ENCODE data around the gene PDPN. TPM values are rescaled to one million over a fixed set of nuclear protein-coding genes. Genes with fewer than 3 reads are reported as not detected.

Gene PDPN
- total and polyA plus RNA-seq, 2 of the 4 experiments (the other 2 are of a cell fraction), result 0.31 TPM; not detected in 1

DNA sequence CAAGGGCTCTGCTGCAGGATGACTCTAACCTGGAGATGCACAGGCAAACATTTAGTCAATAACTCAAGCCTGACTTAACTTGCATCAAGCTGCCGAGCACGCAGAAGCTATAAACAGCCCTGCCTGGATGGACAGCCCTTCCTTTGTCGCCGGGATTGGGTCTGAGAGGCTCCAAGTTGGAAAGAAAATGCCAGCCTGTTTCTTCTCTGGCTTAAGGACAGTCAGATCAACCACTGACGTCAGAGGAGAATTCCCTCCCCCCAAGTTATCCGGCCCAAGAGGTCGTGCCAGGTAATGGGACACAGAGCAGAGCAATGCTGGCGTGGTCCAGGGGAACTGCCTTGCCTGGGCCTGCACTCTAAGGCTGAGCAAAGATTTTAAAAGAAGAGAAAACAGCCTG is 42.8 kb upstream of the PDPN start:
- H2AFZ ChIP-seq (replicated peaks; ENCODE audit: low read length, poor library complexity), result no peak overlapping the region
- in situ Hi-C loops (cut with MboI; ENCODE audit: low sequenced_read_pairs), result no loop called here
- no peak overlapping the region for H3K18ac ChIP-seq (ENCODE audit: low read depth, low read length)
- H3K9ac ChIP-seq (ENCODE audit: low read depth, low read length), result no peak overlapping the region
- no peak overlapping the region for H2AK9ac ChIP-seq (replicated peaks; ENCODE audit: low read depth, low read length, poor library complexity)
- no peaks in the 10 kb centered on the region for H3K79me1 ChIP-seq (ENCODE audit: low read depth in 1 of 2, low read length in 2 of 2)
- WGBS, 2 experiments (ENCODE audit: extremely low coverage in 2 of 2, insufficient read length in 1 of 2), result 7% methylated on average over 3 of the region's 8 CpGs; no CpG with 5 or more reads in 1 of the 2 experiments
- BruUV-seq (replicated peaks), result no TSS peak
- H2BK5ac ChIP-seq (ENCODE audit: low read depth, low read length, poor library complexity, severe bottlenecking), result no peak overlapping the region
- no peak overlapping the region for H4K91ac ChIP-seq (ENCODE audit: insufficient read depth, low read depth, low read length)
- DNase-seq (no peak), ATAC-seq (ENCODE audit: low read depth) (no peak)
- H3K23ac ChIP-seq (ENCODE audit: low read depth, low read length), result no peak overlapping the region
- TF ChIP-seq CTCF (conservative IDR thresholded peaks at IDR 0.05; ENCODE audit: low read depth, low read length) (no peak), CHD1 (IDR thresholded peaks at IDR 0.05; ENCODE audit: low read depth, low read length) (no peak), ELK1 (IDR thresholded peaks at IDR 0.05; ENCODE audit: borderline replicate concordance, low read depth, low read length) (no peak), RCOR1 (IDR thresholded peaks at IDR 0.05; ENCODE audit: insufficient replicate concordance, low read length) (no peak), RAD21 (IDR thresholded peaks at IDR 0.05; ENCODE audit: low read length) (no peak), RFX5 (IDR thresholded peaks at IDR 0.05; ENCODE audit: low read depth, low read length) (no peak), MXI1 (IDR thresholded peaks at IDR 0.05; ENCODE audit: borderline replicate concordance, low read depth, low read length) (no peak), MAZ (IDR thresholded peaks at IDR 0.05; ENCODE audit: borderline replicate concordance, low read depth, low read length) (no peak), MAFK (IDR thresholded peaks at IDR 0.05; ENCODE audit: low read depth, low read length) (no peak), NFE2L2 (IDR thresholded peaks at IDR 0.05; ENCODE audit: low read depth, low read length) (no peak), CEBPB (IDR thresholded peaks at IDR 0.05; ENCODE audit: low read depth, low read length) (no peak), POLR2A (IDR thresholded peaks at IDR 0.05; ENCODE audit: low read depth, low read length) (no peak), BHLHE40 (IDR thresholded peaks at IDR 0.05; ENCODE audit: low read depth, low read length) (no peak), USF2 (IDR thresholded peaks at IDR 0.05; ENCODE audit: low read depth, low read length) (no peak), FOS (IDR thresholded peaks at IDR 0.05; ENCODE audit: low read depth, low read length) (no peak)
- no peak overlapping the region for H2BK120ac ChIP-seq (ENCODE audit: low read depth, low read length)
- no peaks in the 10 kb centered on the region for H3K4me1 ChIP-seq (ENCODE audit: control insufficient read depth, insufficient read depth, low read length)
- no peak overlapping the region for H2BK20ac ChIP-seq (ENCODE audit: low read depth, low read length)
- H3K27ac ChIP-seq (ENCODE audit: insufficient read depth, low read length), result no peak overlapping the region
- no peak overlapping the region for H3K4ac ChIP-seq (ENCODE audit: low read depth, low read length)
- H3K14ac ChIP-seq (replicated peaks; ENCODE audit: low read depth, low read length), result no peak overlapping the region
- ChIA-PET CTCF (no interaction called here), POLR2A (ENCODE audit: unreplicated experiment) (no interaction called here)
- no peak overlapping the region for H3K4me2 ChIP-seq (ENCODE audit: low read depth, low read length)
- intact Hi-C loops (cut with micrococcal nuclease), result no loop called here
- no peak overlapping the region for H4K5ac ChIP-seq (ENCODE audit: low read depth, low read length)
- H3K36me3 ChIP-seq (ENCODE audit: control insufficient read depth, insufficient read depth, low read length), result no peaks in the 10 kb centered on the region
- no peaks in the 10 kb centered on the region for H3K9me1 ChIP-seq (ENCODE audit: insufficient read depth, low read length)
- no peak overlapping the region for H2AK5ac ChIP-seq (ENCODE audit: low read depth, low read length)
- no peaks in the 10 kb centered on the region for H4K20me1 ChIP-seq (ENCODE audit: insufficient read depth, low read length)
- H4K8ac ChIP-seq (ENCODE audit: low read depth in 2 of 2, low read length in 2 of 2), result no peak overlapping the region
- no peak overlapping the region for H3K4me3 ChIP-seq (ENCODE audit: insufficient read depth, low read depth, low read length)
- no peak overlapping the region for H2BK15ac ChIP-seq (ENCODE audit: low read depth, low read length)
- H3K27me3 ChIP-seq (ENCODE audit: control insufficient read depth, insufficient read depth, low read length), result no peaks in the 10 kb centered on the region
- dilution Hi-C loops (cut with HindIII; ENCODE audit: low sequenced_read_pairs, unreplicated experiment), result no loop called here
- H3K56ac ChIP-seq (ENCODE audit: extremely low read depth, insufficient read depth, low read length), result no peak overlapping the region
- H3K9me3 ChIP-seq (ENCODE audit: control insufficient read depth, insufficient read depth, low read length), result peaks cover 36% of the 10 kb centered on the region

Measured in IMR-90 (cell line).